ENCODE measurements around the gene ASB16.

DNA sequence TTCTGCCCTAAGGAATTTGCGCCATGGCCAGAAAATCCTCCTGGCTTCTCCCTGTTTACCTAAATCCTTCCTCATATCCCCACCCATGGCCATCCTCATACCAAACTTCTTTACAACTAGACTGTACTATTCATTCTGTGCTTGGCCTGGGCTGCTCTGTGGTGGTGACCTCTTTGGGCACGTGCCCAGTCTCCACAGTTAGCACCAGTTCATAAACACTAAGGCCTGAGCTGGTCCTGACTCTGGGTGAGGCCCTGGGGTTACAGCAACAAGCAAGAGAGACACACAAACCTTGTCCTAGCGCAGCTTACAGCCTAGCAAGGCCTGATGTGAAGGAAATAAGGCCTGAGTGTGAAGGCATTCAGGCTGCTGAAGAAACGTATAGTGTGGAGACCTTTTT, 32.3 kb downstream of the ASB16 start:
- TF ChIP-seq ZNF274 (IDR thresholded peaks at IDR 0.05; ENCODE audit: low read depth, low read length) (no peak), SUZ12 (IDR thresholded peaks at IDR 0.05; ENCODE audit: extremely low read depth, insufficient read depth, insufficient read length) (no peak)

All from NT2/D1 (cell line).